Suprapubic skin (tissue), 4 donors: ENCODE results near the gene FSD1L. TPM values are rescaled to one million over a fixed set of nuclear protein-coding genes. Genes with fewer than 3 reads are reported as not detected.
"Not testable (repeated sequence)": the region's sequence is repeated elsewhere in the genome, so short reads cannot be mapped to it uniquely, and the experiment has no call there.

ENCODE experiments used
- DNase-seq, 2 donors: peaks; one replicate each; pipeline ENCODE4 v3.0.0-alpha.2; 2019; ENCODE audit warnings: low spot score in 2 of 2
- H3K27ac ChIP-seq: fragments of 200-600 bp; sonication (generic); one replicate; pipeline ENCODE4 v1.5.1; 2019
- H3K27me3 ChIP-seq: fragments of 200-600 bp; sonication (generic); one replicate; pipeline ENCODE4 v1.5.1; 2019
- H3K36me3 ChIP-seq: fragments of 200-600 bp; sonication (generic); one replicate; pipeline ENCODE4 v1.5.1; 2019
- H3K4me1 ChIP-seq: fragments of 200-600 bp; sonication (generic); one replicate; pipeline ENCODE4 v1.5.1; 2019
- H3K4me3 ChIP-seq: fragments of 200-600 bp; sonication (generic); one replicate; pipeline ENCODE4 v1.5.1; 2019; ENCODE audit warnings: mild to moderate bottlenecking
- H3K9me3 ChIP-seq: fragments of 200-600 bp; sonication (generic); one replicate; pipeline ENCODE4 v1.5.1; 2019
- CTCF ChIP-seq, 2 donors: fragments of 200-600 bp in 1 of 2; fragments of 450-650 bp in 1 of 2; sonication (generic) in 1 of 2; IDR thresholded peaks; one replicate each; pipeline ENCODE4 v1.5.1; 2016 to 2019; ENCODE audit warnings: antibody characterized with exemption in 2 of 2, mild to moderate bottlenecking in 1 of 2, moderate library complexity in 1 of 2
- EP300 ChIP-seq: sonication (generic); formaldehyde crosslinking; IDR thresholded peaks from one replicate; pipeline ENCODE4 v1.6.1; 2017; ENCODE audit warnings: antibody characterized with exemption
- POLR2A ChIP-seq, 2 donors: fragments of 450-650 bp; IDR thresholded peaks; one replicate each; pipeline ENCODE4 v1.6.1; 2017; ENCODE audit warnings: antibody characterized with exemption in 2 of 2, mild to moderate bottlenecking in 2 of 2, moderate library complexity in 2 of 2
- POLR2AphosphoS5 ChIP-seq, 3 donors: sonication (generic); formaldehyde crosslinking; IDR thresholded peaks; one replicate each; pipeline ENCODE4 v1.6.1; 2017; ENCODE audit warnings: antibody characterized with exemption in 3 of 3
- WGBS: methylation state at CpG from one replicate; pipeline ENCODE4 v1.1.5; 2018; 5-methylcytosine and 5-hydroxymethylcytosine counted together
- total RNA-seq, 4 donors: library from RNA; depleted of rRNA; stranded (reverse); fragments of >200 nt; gene quantifications; one replicate each; pipeline ENCODE4 v1.1.0, GENCODE V29; 2016

FSD1L gene
- total RNA-seq, 4 donors from 2014 or later: 0.86 to 2.1 (median 1.6) TPM

GRCh38 chr9:105508530-105508929, 60.7 kb downstream of the FSD1L start:
- Histone ChIP-seq H3K27me3 (no peaks in the 10 kb centered on the region), H3K9me3 (no peaks in the 10 kb centered on the region), H3K36me3 (peaks cover 3% of the 10 kb centered on the region), H3K27ac (no peak overlapping the region), H3K4me3 (no peak overlapping the region), H3K4me1 (no peaks in the 10 kb centered on the region)
- 95% methylated on average over 2 of the region's 2 CpGs for WGBS
- DNase-seq: no peak
- TF ChIP-seq CTCF (IDR thresholded peaks at IDR 0.05): no peak
- TF ChIP-seq EP300: no peak
- TF ChIP-seq POLR2AphosphoS5 (IDR thresholded peaks at IDR 0.05): no peak
- no peak for TF ChIP-seq POLR2A (IDR thresholded peaks at IDR 0.05)

- no peak for DNase-seq
- H3K36me3 ChIP-seq: peaks cover 5% of the 10 kb centered on the region
Observed at GRCh38 chr9:105510024-105510423, 62.2 kb downstream of the FSD1L start.

GRCh38 chr9:105511446-105511845, 63.6 kb downstream of the FSD1L start:
- DNase-seq: no peak
- Histone ChIP-seq H3K4me3 (no peak overlapping the region), H3K36me3 (peaks cover 8% of the 10 kb centered on the region), H3K27me3 (no peaks in the 10 kb centered on the region), H3K27ac (no peak overlapping the region), H3K4me1 (no peaks in the 10 kb centered on the region), H3K9me3 (no peaks in the 10 kb centered on the region)
- no peak for TF ChIP-seq CTCF (IDR thresholded peaks at IDR 0.05)
- TF ChIP-seq EP300: no peak
- no peak for TF ChIP-seq POLR2A (IDR thresholded peaks at IDR 0.05)
- no peak for TF ChIP-seq POLR2AphosphoS5 (IDR thresholded peaks at IDR 0.05)

More at GRCh38 chr9:105510024-105510423, 62.2 kb downstream of the FSD1L start:
- H3K27ac ChIP-seq: no peak overlapping the region
- 100% methylated on average over 1 of the region's 1 CpG for WGBS
- H3K27me3 ChIP-seq: no peaks in the 10 kb centered on the region
- no peak overlapping the region for H3K4me3 ChIP-seq
- no peaks in the 10 kb centered on the region for H3K4me1 ChIP-seq
- TF ChIP-seq EP300: no peak
- no peak for TF ChIP-seq CTCF (IDR thresholded peaks at IDR 0.05)
- TF ChIP-seq POLR2AphosphoS5 (IDR thresholded peaks at IDR 0.05): no peak
- TF ChIP-seq POLR2A (IDR thresholded peaks at IDR 0.05): no peak
- no peaks in the 10 kb centered on the region for H3K9me3 ChIP-seq

GRCh38 chr9:105515811-105516413, 68.1 kb downstream of the FSD1L start:
- H3K9me3 ChIP-seq: no peaks in the 10 kb centered on the region
- H3K4me1 ChIP-seq: no peaks in the 10 kb centered on the region
- 94% methylated on average over 9 of the region's 11 CpGs for WGBS
- DNase-seq: no peak
- no peaks in the 10 kb centered on the region for H3K27me3 ChIP-seq
- H3K36me3 ChIP-seq: peaks cover 5% of the 10 kb centered on the region
- no peak overlapping the region for H3K4me3 ChIP-seq
- TF ChIP-seq EP300 (no peak), POLR2A (IDR thresholded peaks at IDR 0.05) (no peak), POLR2AphosphoS5 (IDR thresholded peaks at IDR 0.05) (no peak), CTCF (IDR thresholded peaks at IDR 0.05) (no peak)
- H3K27ac ChIP-seq: no peak overlapping the region

- not testable (repeated sequence) for H3K27me3 ChIP-seq, H3K4me1 ChIP-seq, H3K36me3 ChIP-seq, H3K9me3 ChIP-seq, DNase-seq
- 98% methylated on average over 24 of the region's 43 CpGs for WGBS
- H3K4me3 ChIP-seq: peak overlapping the region; percentile 43
- peak overlapping the region; percentile 75 for H3K27ac ChIP-seq
Observed at GRCh38 chr9:105519710-105520369, 72.0 kb downstream of the FSD1L start.

DNA sequence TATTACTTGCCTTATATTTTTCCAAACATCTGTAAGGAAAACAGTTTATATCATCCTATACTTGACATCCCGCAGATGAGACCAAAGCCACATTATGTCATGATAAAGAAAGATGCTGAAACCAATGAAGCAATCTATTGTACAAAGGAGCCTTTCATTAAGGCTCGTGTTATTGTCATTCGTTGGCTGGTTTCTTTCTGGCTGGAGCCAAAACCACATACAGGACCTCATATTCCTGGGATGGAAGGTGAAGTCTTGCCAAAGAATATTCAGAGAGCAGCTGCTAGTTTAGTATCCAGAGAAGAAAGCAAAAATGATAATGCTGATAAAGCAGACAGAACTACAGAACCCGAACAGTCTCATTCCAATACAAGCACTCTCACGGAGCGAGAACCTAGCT, 73.2 kb downstream of the FSD1L start:
- not testable (repeated sequence) for H3K9me3 ChIP-seq, DNase-seq, H3K27ac ChIP-seq, H3K27me3 ChIP-seq, H3K36me3 ChIP-seq, H3K4me3 ChIP-seq, H3K4me1 ChIP-seq
- WGBS: 77% methylated on average over 6 of the region's 6 CpGs

GRCh38 chr9:105522618-105523385, 75.0 kb downstream of the FSD1L start:
- not testable (repeated sequence) for H3K27ac ChIP-seq, H3K36me3 ChIP-seq, H3K9me3 ChIP-seq, H3K4me3 ChIP-seq, H3K4me1 ChIP-seq, H3K27me3 ChIP-seq, DNase-seq
- WGBS: 81% methylated on average over 10 of the region's 10 CpGs
